ENCODE data around the gene C19orf12.

Gene C19orf12

GRCh38 chr19:29673451-29674371 is 41.4 kb downstream of the C19orf12 start:
- Histone ChIP-seq H3K27ac (ENCODE audit: low read depth, low read length, poor library complexity, severe bottlenecking) (peak overlapping the region; percentile 75), H2AFZ (ENCODE audit: low read length) (no peak overlapping the region), H3K36me3 (ENCODE audit: insufficient read depth, low read length) (no peaks in the 10 kb centered on the region), H3K9me2 (ENCODE audit: low read depth, low read length) (no peaks in the 10 kb centered on the region), H4K20me1 (ENCODE audit: insufficient read depth, low read length) (no peaks in the 10 kb centered on the region), H3K4me3 (ENCODE audit: low read depth, low read length, poor library complexity, severe bottlenecking) (no peak overlapping the region), H3K9ac (ENCODE audit: low read length) (no peak overlapping the region), H3K4me2 (ENCODE audit: low read length) (no peak overlapping the region; the same call in 1 of the 2 replicates), H3K27me3 (ENCODE audit: insufficient read depth, low read length) (no peaks in the 10 kb centered on the region), H3K4me1 (ENCODE audit: insufficient read depth, low read length, severe bottlenecking) (peaks cover 27% of the 10 kb centered on the region), H3K9me3 (ENCODE audit: low read length) (no peaks in the 10 kb centered on the region), H3F3A (ENCODE audit: insufficient read depth, low read length) (no peaks in the 10 kb centered on the region), H3K79me2 (ENCODE audit: insufficient read depth, low read length) (no peaks in the 10 kb centered on the region)
- no peak for TF ChIP-seq EZH2 (IDR thresholded peaks at IDR 0.05; ENCODE audit: borderline replicate concordance, low read length)
- no peak for TF ChIP-seq CTCF (IDR thresholded peaks at IDR 0.05; ENCODE audit: low read length)

- H2AFZ ChIP-seq (ENCODE audit: low read length) = no peak overlapping the region
- H3K4me3 ChIP-seq (ENCODE audit: low read depth, low read length, poor library complexity, severe bottlenecking) = no peak overlapping the region
- peak overlapping the region; percentile 75 for H3K27ac ChIP-seq (ENCODE audit: low read depth, low read length, poor library complexity, severe bottlenecking)
- peaks cover 31% of the 10 kb centered on the region for H3K4me1 ChIP-seq (ENCODE audit: insufficient read depth, low read length, severe bottlenecking)
- no peaks in the 10 kb centered on the region for H3F3A ChIP-seq (ENCODE audit: insufficient read depth, low read length)
- no peaks in the 10 kb centered on the region for H3K9me2 ChIP-seq (ENCODE audit: low read depth, low read length)
- no peaks in the 10 kb centered on the region for H4K20me1 ChIP-seq (ENCODE audit: insufficient read depth, low read length)
- no peaks in the 10 kb centered on the region for H3K9me3 ChIP-seq (ENCODE audit: low read length)
- H3K79me2 ChIP-seq (ENCODE audit: insufficient read depth, low read length) = no peaks in the 10 kb centered on the region
- no peaks in the 10 kb centered on the region for H3K27me3 ChIP-seq (ENCODE audit: insufficient read depth, low read length)
- peak overlapping the region; percentile 18; the same call in 1 of the 2 replicates for H3K4me2 ChIP-seq (ENCODE audit: low read length)
- no peaks in the 10 kb centered on the region for H3K36me3 ChIP-seq (ENCODE audit: insufficient read depth, low read length)
- no peak overlapping the region; the same call in 1 of the 2 replicates for H3K9ac ChIP-seq (ENCODE audit: low read length)
- TF ChIP-seq EZH2 (IDR thresholded peaks at IDR 0.05; ENCODE audit: borderline replicate concordance, low read length) (no peak), CTCF (IDR thresholded peaks at IDR 0.05; ENCODE audit: low read length) (no peak)
These were observed 42.1 kb downstream of the C19orf12 start for GRCh38 chr19:29672933-29673336.

DNA sequence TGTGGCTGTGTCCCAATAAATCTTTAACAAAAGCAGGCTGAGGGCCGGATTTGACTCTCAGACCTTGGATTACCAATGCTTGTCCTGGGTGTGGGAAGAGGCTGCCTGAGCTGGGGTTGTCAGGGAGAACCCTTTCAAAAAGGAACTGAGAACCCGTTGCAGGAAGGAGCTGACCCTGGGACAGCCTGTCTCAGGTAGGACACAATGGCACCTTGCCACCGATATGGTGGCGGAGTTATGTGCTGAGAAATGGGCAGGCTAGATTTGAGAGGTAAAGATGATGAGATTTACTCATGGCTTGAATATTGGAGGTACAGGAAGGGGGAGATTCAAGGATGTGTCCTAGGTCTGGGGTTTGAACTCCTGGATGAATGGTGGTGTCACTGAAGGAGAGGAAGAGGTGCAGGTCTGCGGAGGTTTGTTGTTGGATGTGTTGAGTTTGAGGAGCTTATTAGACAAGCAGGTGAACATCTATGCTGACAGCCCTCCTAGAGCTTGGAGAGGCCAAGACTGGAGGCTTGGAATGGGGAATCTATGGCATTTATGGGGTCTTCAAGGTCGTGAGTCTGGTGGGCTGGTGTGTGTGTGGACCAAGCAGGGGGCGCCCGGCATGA is 42.6 kb downstream of the C19orf12 start:
- peak overlapping the region; percentile 18; the same call in 1 of the 2 replicates for H3K4me2 ChIP-seq (ENCODE audit: low read length)
- no peaks in the 10 kb centered on the region for H3K36me3 ChIP-seq (ENCODE audit: insufficient read depth, low read length)
- no peaks in the 10 kb centered on the region for H4K20me1 ChIP-seq (ENCODE audit: insufficient read depth, low read length)
- no peaks in the 10 kb centered on the region for H3K27me3 ChIP-seq (ENCODE audit: insufficient read depth, low read length)
- no peaks in the 10 kb centered on the region for H3K9me2 ChIP-seq (ENCODE audit: low read depth, low read length)
- H3K9me3 ChIP-seq (ENCODE audit: low read length) = no peaks in the 10 kb centered on the region
- H3K27ac ChIP-seq (ENCODE audit: low read depth, low read length, poor library complexity, severe bottlenecking) = peak overlapping the region; percentile 75
- no peak overlapping the region for H3K4me3 ChIP-seq (ENCODE audit: low read depth, low read length, poor library complexity, severe bottlenecking)
- no peaks in the 10 kb centered on the region for H3F3A ChIP-seq (ENCODE audit: insufficient read depth, low read length)
- H2AFZ ChIP-seq (ENCODE audit: low read length) = no peak overlapping the region
- H3K79me2 ChIP-seq (ENCODE audit: insufficient read depth, low read length) = no peaks in the 10 kb centered on the region
- H3K9ac ChIP-seq (ENCODE audit: low read length) = no peak overlapping the region
- H3K4me1 ChIP-seq (ENCODE audit: insufficient read depth, low read length, severe bottlenecking) = peaks cover 36% of the 10 kb centered on the region
- TF ChIP-seq EZH2 (IDR thresholded peaks at IDR 0.05; ENCODE audit: borderline replicate concordance, low read length) (no peak), CTCF (IDR thresholded peaks at IDR 0.05; ENCODE audit: low read length) (no peak)

Measured in OCI-LY1 (cell line).